GM12892 (cell line): Measurements from ENCODE around the gene FILIP1.

Experiments
- POLR2A ChIP-seq: IDR thresholded peaks from 2 replicates; pipeline ENCODE4 v1.6.1; 2011; ENCODE audit warnings: low read depth, low read length, control low read depth
- POLR2AphosphoS5 ChIP-seq: IDR thresholded peaks from 2 replicates; pipeline ENCODE4 v1.6.1; 2011; ENCODE audit warnings: low read depth, low read length, control low read depth

- TF ChIP-seq POLR2A (no peak), POLR2AphosphoS5 (no peak)
These were observed 226.8 kb downstream of the FILIP1 start for GRCh38 chr6:75266716-75267291.
